H1 (cell line): ENCODE data around the gene TFCP2L1. TPM values are rescaled to one million over a fixed set of nuclear protein-coding genes. Genes with fewer than 3 reads are reported as not detected.

Source experiments
- CTCF ChIA-PET: fragments of 300-600 bp; sonication (Branson Sonifier 250); formaldehyde crosslinking; loops from one replicate; lab custom pipeline; 2021; ENCODE audit not compliant: partially characterized antibody; lab: Charles Lee
- POLR2A ChIA-PET: fragments of 300-600 bp; sonication (Branson Sonifier 250); formaldehyde crosslinking; loops from one replicate; lab custom pipeline; 2021; ENCODE audit warnings: inconsistent platforms; ENCODE audit not compliant: partially characterized antibody; lab: Charles Lee
- DNase-seq, 2 experiments: peaks; one replicate each; pipeline versions ENCODE4 v3.0.0 to v3.0.0-alpha.2; 2010 to 2022; ENCODE audit warnings: low spot score in 2 of 2, low read depth in 1 of 2, mixed read lengths in 1 of 2
- FAIRE-seq: peaks from 2 replicates; lab custom pipeline; 2011; peaks lifted over from hg19 to GRCh38; lab: Jason Lieb, UNC
- H2AFZ ChIP-seq: 2 replicates; pipeline ENCODE4 v1.8.1; 2012; ENCODE audit warnings: low read length, inconsistent platforms
- H2AK5ac ChIP-seq: 2 replicates; pipeline ENCODE4 v1.6.1; 2013; ENCODE audit warnings: low read depth, low read length
- H2BK120ac ChIP-seq: replicated peaks from 2 replicates; pipeline ENCODE3; 2013; ENCODE audit warnings: low read depth, low read length, inconsistent platforms
- H2BK12ac ChIP-seq: 2 replicates; pipeline ENCODE4 v1.6.1; 2013; ENCODE audit warnings: low read depth, low read length
- H2BK15ac ChIP-seq: 2 replicates; pipeline ENCODE4 v1.6.1; 2013; ENCODE audit warnings: low read length
- H2BK20ac ChIP-seq: 2 replicates; pipeline ENCODE4 v1.6.1; 2013; ENCODE audit warnings: low read length
- H2BK5ac ChIP-seq: 2 replicates; pipeline ENCODE4 v1.6.1; 2013; ENCODE audit warnings: low read depth, low read length
- H3K14ac ChIP-seq: 2 replicates; pipeline ENCODE4 v1.6.1; 2013; ENCODE audit warnings: inconsistent platforms; ENCODE audit not compliant: insufficient read length
- H3K18ac ChIP-seq: 2 replicates; pipeline ENCODE4 v1.6.1; 2013; ENCODE audit warnings: low read length; ENCODE audit errors: extremely low read depth
- H3K23ac ChIP-seq: 2 replicates; pipeline ENCODE4 v1.6.1; 2013; ENCODE audit warnings: inconsistent platforms; ENCODE audit not compliant: insufficient read length
- H3K23me2 ChIP-seq: 2 replicates; pipeline ENCODE4 v1.6.1; 2013; ENCODE audit warnings: low read depth, low read length
- H3K27ac ChIP-seq: 2 replicates; pipeline ENCODE4 v1.6.1; 2011; ENCODE audit warnings: low read depth, low read length, inconsistent platforms
- H3K27me3 ChIP-seq, 4 experiments: replicated peaks in 1 of 4; 1 replicate in 1 of 4; 2 replicates in 3 of 4; pipeline versions ENCODE4 v1.6.1 to v1.8.1; 2011 to 2013; ENCODE audit warnings: low read length in 3 of 4, mild to moderate bottlenecking in 3 of 4, inconsistent platforms in 2 of 4, mixed read lengths in 2 of 4, moderate library complexity in 1 of 4; ENCODE audit not compliant: control insufficient read depth in 3 of 4, insufficient read depth in 3 of 4; ENCODE audit errors: extremely low read depth in 1 of 4
- H3K36me3 ChIP-seq, 4 experiments: 2 replicates each; pipeline versions ENCODE4 v1.6.1 to v1.8.1; 2011 to 2013; ENCODE audit warnings: mild to moderate bottlenecking in 4 of 4, low read length in 3 of 4, moderate library complexity in 2 of 4, control low read depth in 1 of 4, inconsistent platforms in 1 of 4; ENCODE audit not compliant: insufficient read depth in 4 of 4, control insufficient read depth in 2 of 4
- H3K4ac ChIP-seq: replicated peaks from 2 replicates; pipeline ENCODE3; 2013; ENCODE audit warnings: low read length, low read depth, mixed read lengths, inconsistent platforms; ENCODE audit not compliant: insufficient read length
- H3K4me1 ChIP-seq, 4 experiments: replicated peaks in 1 of 4; 1 replicate in 1 of 4; 2 replicates in 3 of 4; pipeline versions ENCODE4 v1.6.1 to v1.8.1; 2011 to 2013; ENCODE audit warnings: low read length in 3 of 4, inconsistent platforms in 2 of 4, mixed read lengths in 1 of 4; ENCODE audit not compliant: insufficient read depth in 4 of 4, control insufficient read depth in 3 of 4
- H3K4me2 ChIP-seq, 2 experiments: 2 replicates each; pipeline versions ENCODE4 v1.6.1 to v1.8.1; 2011 to 2013; ENCODE audit warnings: low read depth in 2 of 2, low read length in 2 of 2, control low read depth in 1 of 2, inconsistent platforms in 1 of 2, mild to moderate bottlenecking in 1 of 2; ENCODE audit not compliant: insufficient read depth in 1 of 2
- H3K4me3 ChIP-seq, 4 experiments: fragments of 200-600, 300-600 bp in 1 of 4; sonication (generic), shearing (Covaris generic), sonication (Bioruptor Twin) in 1 of 4; 2 replicates each; pipeline versions ENCODE4 v1.5.1 to v1.8.1; 2011 to 2016; ENCODE audit warnings: low read length in 4 of 4, low read depth in 3 of 4, control low read depth in 2 of 4, inconsistent platforms in 2 of 4, mild to moderate bottlenecking in 2 of 4, mixed read lengths in 1 of 4, moderate library complexity in 1 of 4; ENCODE audit not compliant: insufficient read depth in 2 of 4; ENCODE audit errors: extremely low read depth in 1 of 4
- H3K56ac ChIP-seq: replicated peaks from 2 replicates; pipeline ENCODE3; 2013; ENCODE audit warnings: low read depth, mild to moderate bottlenecking, mixed read lengths, low read length, inconsistent platforms; ENCODE audit not compliant: insufficient read length
- H3K79me1 ChIP-seq: 2 replicates; pipeline ENCODE4 v1.6.1; 2013; ENCODE audit warnings: low read depth, low read length, control low read depth
- H3K79me2 ChIP-seq, 2 experiments: 2 replicates each; pipeline versions ENCODE4 v1.6.1 to v1.8.1; 2012 to 2013; ENCODE audit warnings: low read length in 2 of 2, mild to moderate bottlenecking in 2 of 2, inconsistent platforms in 1 of 2; ENCODE audit not compliant: insufficient read depth in 2 of 2, control insufficient read depth in 1 of 2
- H3K9ac ChIP-seq, 4 experiments: replicated peaks in 1 of 4; 1 replicate in 1 of 4; 2 replicates in 3 of 4; pipeline versions ENCODE4 v1.6.1 to v1.8.1; 2011 to 2013; ENCODE audit warnings: low read depth in 3 of 4, low read length in 3 of 4, control low read depth in 2 of 4, mild to moderate bottlenecking in 2 of 4, moderate library complexity in 2 of 4, inconsistent platforms in 1 of 4; ENCODE audit errors: extremely low read depth in 1 of 4
- H3K9me3 ChIP-seq, 2 experiments: 2 replicates each; pipeline versions ENCODE4 v1.6.1 to v1.8.1; 2012 to 2013; ENCODE audit warnings: mild to moderate bottlenecking in 2 of 2, moderate library complexity in 2 of 2, control low read depth in 1 of 2, inconsistent platforms in 1 of 2, low read depth in 1 of 2, low read length in 1 of 2, mixed read lengths in 1 of 2; ENCODE audit not compliant: insufficient read depth in 2 of 2
- H4K20me1 ChIP-seq, 2 experiments: replicated peaks in 1 of 2; 2 replicates each; pipeline versions ENCODE3 to v1.8.1; 2011 to 2013; ENCODE audit warnings: inconsistent platforms in 2 of 2, low read length in 2 of 2, mild to moderate bottlenecking in 1 of 2; ENCODE audit not compliant: insufficient read depth in 2 of 2, control insufficient read depth in 1 of 2
- H4K5ac ChIP-seq: 2 replicates; pipeline ENCODE4 v1.6.1; 2013; ENCODE audit warnings: low read length, low read depth, mixed read lengths, inconsistent platforms; ENCODE audit not compliant: insufficient read length
- H4K8ac ChIP-seq: 2 replicates; pipeline ENCODE4 v1.8.0; 2013; ENCODE audit warnings: mild to moderate bottlenecking, moderate library complexity, low read length, inconsistent platforms; ENCODE audit not compliant: insufficient read depth; ENCODE audit errors: extremely low read depth
- H4K91ac ChIP-seq: replicated peaks from 2 replicates; pipeline ENCODE3; 2013; ENCODE audit warnings: low read length, mixed read lengths, inconsistent platforms; ENCODE audit not compliant: insufficient read length
- CEBPB ChIP-seq: IDR thresholded peaks from 2 replicates; pipeline ENCODE4 v1.6.1; 2012; ENCODE audit warnings: low read depth, low read length
- FOSL1 ChIP-seq: IDR thresholded peaks from 2 replicates; pipeline ENCODE4 v1.6.1; 2011; ENCODE audit warnings: mild to moderate bottlenecking, low read depth, low read length, moderate library complexity; ENCODE audit not compliant: insufficient read depth
- HDAC6 ChIP-seq: IDR thresholded peaks from one replicate; pipeline ENCODE4 v1.7.1; 2012; ENCODE audit warnings: low read depth, mild to moderate bottlenecking, inconsistent platforms, low read length, moderate library complexity
- KDM4A ChIP-seq: IDR thresholded peaks from one replicate; pipeline ENCODE4 v1.7.1; 2012; ENCODE audit warnings: low read depth, mild to moderate bottlenecking, moderate library complexity, low read length, inconsistent platforms; ENCODE audit not compliant: severe bottlenecking
- KDM5A ChIP-seq: fragments of 200-600 bp; IDR thresholded peaks from 2 replicates; pipeline ENCODE4 v1.7.1; 2012; ENCODE audit warnings: mild to moderate bottlenecking, low read length, inconsistent platforms, mixed read lengths
- NANOG ChIP-seq: IDR thresholded peaks from 2 replicates; pipeline ENCODE4 v1.6.1; 2011; ENCODE audit warnings: low read length, low read depth, mild to moderate bottlenecking, inconsistent platforms; ENCODE audit not compliant: insufficient read depth, poor library complexity, severe bottlenecking
- PHF8 ChIP-seq: fragments of 200-600 bp; sonication (generic); conservative IDR thresholded peaks from 2 replicates; pipeline ENCODE4 v1.7.1; 2012; ENCODE audit warnings: low read depth, mild to moderate bottlenecking, inconsistent platforms, low read length, moderate library complexity
- POLR2A ChIP-seq, 2 experiments: IDR thresholded peaks; 1 replicate in 1 of 2; 2 replicates in 1 of 2; pipeline ENCODE4 v1.6.1; 2011; ENCODE audit warnings: low read depth in 2 of 2, low read length in 2 of 2, mild to moderate bottlenecking in 2 of 2; ENCODE audit errors: control extremely low read depth in 1 of 2
- POLR2AphosphoS5 ChIP-seq: IDR thresholded peaks from 2 replicates; pipeline ENCODE4 v1.6.1; 2011; ENCODE audit warnings: low read depth, low read length
- RXRA ChIP-seq: IDR thresholded peaks from 2 replicates; pipeline ENCODE4 v1.6.1; 2011; ENCODE audit warnings: low read depth, mild to moderate bottlenecking, low read length, moderate library complexity; ENCODE audit not compliant: insufficient read depth
- SP1 ChIP-seq: IDR thresholded peaks from 2 replicates; pipeline ENCODE4 v1.6.1; 2011; ENCODE audit warnings: low read depth, low read length
- SUZ12 ChIP-seq: fragments of 200-600 bp; sonication (generic); IDR thresholded peaks from 2 replicates; pipeline ENCODE4 v1.6.1; 2012; ENCODE audit warnings: mild to moderate bottlenecking, inconsistent platforms, low read length, moderate library complexity, mixed read lengths
- TAF1 ChIP-seq: IDR thresholded peaks from 2 replicates; pipeline ENCODE4 v1.6.1; 2011; ENCODE audit warnings: mild to moderate bottlenecking, low read depth, low read length
- TBP ChIP-seq: IDR thresholded peaks from 2 replicates; pipeline ENCODE4 v1.6.1; 2011; ENCODE audit warnings: low read depth, low read length, improper control_type of control experiment
- TCF12 ChIP-seq: IDR thresholded peaks from 2 replicates; pipeline ENCODE4 v1.6.1; 2011; ENCODE audit warnings: low read depth, mild to moderate bottlenecking, low read length
- YY1 ChIP-seq: IDR thresholded peaks from 2 replicates; pipeline ENCODE4 v1.6.1; 2011; ENCODE audit warnings: low read depth, mild to moderate bottlenecking, low read length
- WGBS, 2 experiments: shearing (Covaris generic) in 1 of 2; methylation state at CpG; one replicate each; pipeline versions ENCODE4 v1.1.6 to v1.1.7; 2013 to 2015; ENCODE audit warnings: low lambda C conversion rate in 2 of 2, mixed read lengths in 2 of 2, inconsistent platforms in 1 of 2, low coverage in 1 of 2, missing lambda C conversion rate in 1 of 2; ENCODE audit not compliant: insufficient replicate concordance in 2 of 2, insufficient coverage in 1 of 2, insufficient read length in 1 of 2; ENCODE audit errors: extremely low coverage in 1 of 2, missing lambda C conversion rate in 1 of 2; 5-methylcytosine and 5-hydroxymethylcytosine counted together
- polyA plus RNA-seq, 7 experiments: library from polyadenylated mRNA; depleted of rRNA in 3 of 7; stranded (reverse) in 5 of 7; unstranded in 2 of 7; fragments of >200 nt in 5 of 7; fragments of 200-250 nt in 2 of 7; gene quantifications; 1 replicate in 5 of 7; 2 replicates in 1 of 7; 4 replicates in 1 of 7; pipeline versions ENCODE4 v1.2.1 to v1.2.3, GENCODE V29; 2011 to 2013; ENCODE audit warnings: missing spikeins in 2 of 7, mixed read lengths in 2 of 7
- total RNA-seq: library from RNA; stranded (reverse); fragmentation: NEBNext Ultra II Directional; extraction: Animal tissue kit (Norgen Biotek cat#: 25700); gene quantifications from 2 replicates; pipeline ENCODE4 v1.2.1, GENCODE V29; 2021

Gene TFCP2L1
- total and polyA plus RNA-seq, 2 of the 8 experiments (the other 6 are each of a cell fraction or from before 2014, with no cell fraction given): 1.5 to 3.8 TPM

GRCh38 chr2:121194626-121195025 is 90.4 kb downstream of the TFCP2L1 start:
- Histone ChIP-seq H3K4ac (no peak overlapping the region), H3K27ac (no peak overlapping the region), H2BK120ac (no peak overlapping the region), H2BK15ac (no peak overlapping the region), H3K36me3 (no peaks in the 10 kb centered on the region), H4K20me1 (no peaks in the 10 kb centered on the region), H4K5ac (no peak overlapping the region), H3K27me3 (no peaks in the 10 kb centered on the region; a peak in 1 of 7 replicates), H4K91ac (no peak overlapping the region), H2AFZ (no peak overlapping the region), H2AK5ac (no peak overlapping the region), H3K23me2 (no peaks in the 10 kb centered on the region), H3K79me2 (no peaks in the 10 kb centered on the region), H3K4me3 (no peak overlapping the region), H3K9ac (no peak overlapping the region), H4K8ac (no peak overlapping the region), H2BK12ac (no peak overlapping the region), H3K9me3 (no peaks in the 10 kb centered on the region), H3K56ac (no peak overlapping the region), H2BK5ac (no peak overlapping the region), H3K4me2 (no peak overlapping the region), H3K18ac (no peak overlapping the region; the same call in 1 of the 2 replicates), H3K14ac (no peak overlapping the region), H3K23ac (no peak overlapping the region), H3K4me1 (peaks cover 0 to 9% (median 6%) of the 10 kb centered on the region in 4 experiments; a peak in 2 of 7 replicates), H2BK20ac (no peak overlapping the region), H3K79me1 (no peaks in the 10 kb centered on the region)
- WGBS, 2 experiments: 92% methylated on average over 5 of the region's 5 CpGs; no CpG with 5 or more reads in 1 of the 2 experiments
- no peak for FAIRE-seq
- CTCF ChIA-PET: interaction anchor here (1.1 to 1.8 kb wide), 2 partner anchors 9 to 103 kb away, joined by 3 to 4 read pairs; no protein-coding TSS in a partner anchor
- DNase-seq: no peak
- POLR2A ChIA-PET: interaction anchor here (1.0 to 1.7 kb wide), 3 partner anchors 9 to 119 kb away, joined by 3 to 5 read pairs (median 3); no protein-coding TSS in a partner anchor
- TF ChIP-seq PHF8 (no peak), RXRA (no peak), YY1 (no peak), KDM4A (no peak), CEBPB (no peak), HDAC6 (no peak), TBP (no peak), FOSL1 (no peak), SP1 (no peak), TAF1 (no peak), TCF12 (no peak), POLR2AphosphoS5 (no peak), SUZ12 (no peak), POLR2A (IDR thresholded peaks at IDR 0.05; ENCODE audit: control extremely low read depth in 1 of 2, low read depth in 2 of 2, low read length in 2 of 2) (no peak), NANOG (no peak), KDM5A (no peak)
